T-cell (primary cell): ENCODE results near the gene KRTAP5-3. TPM values are rescaled to one million over a fixed set of nuclear protein-coding genes. Genes with fewer than 3 reads are reported as not detected.

ENCODE experiments used
- ATAC-seq, 4 experiments: fragments of 200-7000 bp in 3 of 4; fragments of 150-1000 bp in 1 of 4; cut with Tn5 transposase; replicated peaks in 1 of 4; 1 replicate in 3 of 4; 2 replicates in 1 of 4; pipeline ENCODE4 v1.10.0; 2021; ENCODE audit warnings: moderate library complexity in 3 of 4, mild to moderate bottlenecking in 2 of 4, moderate number of reproducible peaks in 1 of 4
- CTCF ChIA-PET, 2 donors: fragments of 300-600 bp; sonication (Branson Sonifier 250); formaldehyde crosslinking; loops; one replicate each; lab custom pipeline; 2022; ENCODE audit warnings: antibody characterized with exemption in 2 of 2; lab: Charles Lee
- POLR2A ChIA-PET, 2 donors: fragments of 300-600 bp; sonication (Branson Sonifier 250); formaldehyde crosslinking; loops; one replicate each; lab custom pipeline; 2022; ENCODE audit warnings: antibody characterized with exemption in 2 of 2; lab: Charles Lee
- DNase-seq, 35 experiments: peaks; one replicate each; pipeline versions ENCODE4 v3.0.0 to v3.0.0-alpha.2; 2013 to 2023
- H3K27ac ChIP-seq: one replicate; pipeline ENCODE4 v1.5.1; 2013; ENCODE audit warnings: low read length
- H3K27me3 ChIP-seq, 2 experiments: replicated peaks in 1 of 2; 1 replicate in 1 of 2; 2 replicates in 1 of 2; pipeline versions ENCODE4 v1.6.1 to v1.7.0; 2013; ENCODE audit warnings: low read length in 1 of 2, mixed read lengths in 1 of 2; ENCODE audit not compliant: control insufficient read depth in 2 of 2, insufficient read depth in 2 of 2; ENCODE audit errors: extremely low read depth in 1 of 2
- H3K36me3 ChIP-seq, 2 donors: 1 replicate in 1 of 2; 2 replicates in 1 of 2; pipeline versions ENCODE4 v1.6.1 to v1.7.0; 2013; ENCODE audit warnings: low read length in 1 of 2; ENCODE audit not compliant: control insufficient read depth in 2 of 2, insufficient read depth in 1 of 2; ENCODE audit errors: extremely low read depth in 1 of 2
- H3K4me1 ChIP-seq, 2 experiments: 1 replicate in 1 of 2; 2 replicates in 1 of 2; pipeline versions ENCODE4 v1.6.1 to v1.7.0; 2013; ENCODE audit warnings: low read length in 2 of 2, mixed read lengths in 1 of 2; ENCODE audit not compliant: insufficient read depth in 2 of 2, control insufficient read depth in 1 of 2; ENCODE audit errors: extremely low read depth in 1 of 2
- H3K4me3 ChIP-seq, 2 donors: 1 replicate in 1 of 2; 2 replicates in 1 of 2; pipeline versions ENCODE4 v1.5.1 to v1.7.0; 2013; ENCODE audit warnings: mild to moderate bottlenecking in 2 of 2, low read length in 1 of 2, moderate library complexity in 1 of 2; ENCODE audit not compliant: control insufficient read depth in 1 of 2; ENCODE audit errors: extremely low read depth in 1 of 2
- H3K9me3 ChIP-seq: 2 replicates; pipeline ENCODE4 v1.7.0; 2013
- H3K27ac Mint-ChIP-seq, 2 donors: one replicate each; pipeline ENCODE4 v1.8.0; 2020 to 2021; ENCODE audit warnings: mild to moderate bottlenecking in 2 of 2, mixed read lengths in 2 of 2
- H3K27me3 Mint-ChIP-seq, 2 donors: one replicate each; pipeline ENCODE4 v1.8.0; 2021 to 2022; ENCODE audit warnings: mixed read lengths in 2 of 2
- H3K36me3 Mint-ChIP-seq: one replicate; pipeline ENCODE4 v1.8.0; 2021; ENCODE audit warnings: mixed read lengths
- H3K4me1 Mint-ChIP-seq, 3 donors: one replicate each; pipeline ENCODE4 v1.8.0; 2020 to 2022; ENCODE audit warnings: mixed read lengths in 3 of 3, mild to moderate bottlenecking in 1 of 3
- H3K4me3 Mint-ChIP-seq, 3 donors: one replicate each; pipeline ENCODE4 v1.8.0; 2020 to 2022; ENCODE audit warnings: mild to moderate bottlenecking in 3 of 3, mixed read lengths in 3 of 3, moderate library complexity in 3 of 3
- H3K9me3 Mint-ChIP-seq, 3 donors: one replicate each; pipeline ENCODE4 v1.8.0; 2020 to 2022; ENCODE audit warnings: mixed read lengths in 3 of 3
- WGBS: methylation state at CpG from one replicate; pipeline ENCODE4 v1.1.5; 2013; ENCODE audit warnings: missing lambda C conversion rate; ENCODE audit not compliant: insufficient coverage; 5-methylcytosine and 5-hydroxymethylcytosine counted together
- total RNA-seq, 35 experiments: library from RNA in 6 of 35; stranded (reverse) in 6 of 35; fragments of 120-200 nt in 1 of 35; gene quantifications; one replicate each; pipeline versions ENCODE4 v1.2.1 to v1.2.4 and lab custom pipeline; 2013 to 2026

The KRTAP5-3 gene
- total RNA-seq, 5 donors from 2014 or later (not counting 1 experiment from before 2014, with no cell fraction given) = not detected

GRCh38 chr11:1653541-1654387 lies 45.5 kb upstream of the KRTAP5-3 start:
- peaks cover 0 to 2% (median 0%) of the 10 kb centered on the region in 3 donors for H3K4me1 Mint-ChIP-seq
- H3K36me3 Mint-ChIP-seq = no peaks in the 10 kb centered on the region
- Histone ChIP-seq H3K27me3 (peaks cover 0 to 64% of the 10 kb centered on the region in 2 experiments), H3K9me3 (no peaks in the 10 kb centered on the region), H3K4me1 (peaks cover under 1 to 7% of the 10 kb centered on the region in 2 experiments), H3K27ac (no peak overlapping the region), H3K4me3 (no peak overlapping the region), H3K36me3 (no peaks in the 10 kb centered on the region)
- ChIA-PET POLR2A (no interaction called here), CTCF (interaction anchor here (1.0 to 2.1 kb wide), 8 partner anchors 25 to 499 kb away, joined by 3 to 25 read pairs (median 6); partner anchors contain the start of gene SYT8 (in 1 of the 2))
- no peak overlapping the region for H3K27ac Mint-ChIP-seq
- ATAC-seq (no peak), DNase-seq (no peak)
- H3K4me3 Mint-ChIP-seq = no peak overlapping the region
- H3K27me3 Mint-ChIP-seq = peaks cover 7 to 39% of the 10 kb centered on the region in 2 donors
- WGBS = 86% methylated on average over 10 of the region's 14 CpGs
- H3K9me3 Mint-ChIP-seq = no peaks in the 10 kb centered on the region

GRCh38 chr11:1652771-1653540 lies 44.7 kb upstream of the KRTAP5-3 start:
- H3K9me3 ChIP-seq = no peaks in the 10 kb centered on the region
- Mint-ChIP-seq H3K27me3 (peaks cover 7 to 33% of the 10 kb centered on the region in 2 donors), H3K4me3 (no peak overlapping the region), H3K27ac (no peak overlapping the region), H3K9me3 (no peaks in the 10 kb centered on the region), H3K4me1 (no peaks in the 10 kb centered on the region), H3K36me3 (no peaks in the 10 kb centered on the region)
- peaks cover 0 to 4% of the 10 kb centered on the region in 2 experiments for H3K4me1 ChIP-seq
- POLR2A ChIA-PET = no interaction called here
- peak; percentile 84 to 92 (median 87) for ATAC-seq
- 39% methylated on average over 28 of the region's 34 CpGs for WGBS
- DNase-seq = peak; percentile 34 to 84 (median 69)
- no peak overlapping the region for H3K4me3 ChIP-seq
- H3K36me3 ChIP-seq = no peaks in the 10 kb centered on the region
- CTCF ChIA-PET = interaction anchor here (0.5 to 2.1 kb wide), 18 partner anchors 20 to 1219 kb away, joined by 3 to 25 read pairs (median 4); partner anchors contain the start of gene SYT8 (in 1 of the 2)
- no peak overlapping the region for H3K27ac ChIP-seq
- H3K27me3 ChIP-seq = peaks cover 0 to 64% of the 10 kb centered on the region in 2 experiments

- H3K9me3 Mint-ChIP-seq = no peaks in the 10 kb centered on the region
- Histone ChIP-seq H3K27me3 (peaks cover 0 to 58% of the 10 kb centered on the region in 2 experiments), H3K4me1 (peaks cover 0 to 4% of the 10 kb centered on the region in 2 experiments), H3K27ac (no peak overlapping the region), H3K36me3 (no peaks in the 10 kb centered on the region), H3K9me3 (no peaks in the 10 kb centered on the region), H3K4me3 (no peak overlapping the region)
- POLR2A ChIA-PET = no interaction called here
- no peak overlapping the region for H3K27ac Mint-ChIP-seq
- no peak overlapping the region for H3K4me3 Mint-ChIP-seq
- 55% methylated on average over 20 of the region's 20 CpGs for WGBS
- H3K36me3 Mint-ChIP-seq = no peaks in the 10 kb centered on the region
- DNase-seq (no peak), ATAC-seq (peak in 1 of 4 experiments; percentile 29)
- H3K27me3 Mint-ChIP-seq = peaks cover 7 to 30% of the 10 kb centered on the region in 2 donors
- CTCF ChIA-PET = interaction anchor here (0.5 to 2.1 kb wide), 16 partner anchors 21 to 500 kb away, joined by 3 to 25 read pairs (median 4); partner anchors contain the start of gene SYT8 (in 1 of the 2)
- H3K4me1 Mint-ChIP-seq = no peaks in the 10 kb centered on the region
Measured at GRCh38 chr11:1652442-1652770, 44.1 kb upstream of the KRTAP5-3 start.

- no peak overlapping the region for H3K4me3 Mint-ChIP-seq
- Histone ChIP-seq H3K27ac (no peak overlapping the region), H3K4me1 (peaks cover 0 to 4% of the 10 kb centered on the region in 2 experiments), H3K9me3 (no peaks in the 10 kb centered on the region), H3K4me3 (no peak overlapping the region), H3K36me3 (no peaks in the 10 kb centered on the region), H3K27me3 (peaks cover 0 to 54% of the 10 kb centered on the region in 2 experiments)
- no peak for DNase-seq
- no peak for ATAC-seq
- no peak overlapping the region for H3K27ac Mint-ChIP-seq
- ChIA-PET POLR2A (no interaction called here), CTCF (interaction anchor here (0.5 to 2.1 kb wide), 16 partner anchors 27 to 500 kb away, joined by 3 to 25 read pairs (median 4); partner anchors contain the start of gene SYT8 (in 1 of the 2))
- no peaks in the 10 kb centered on the region for H3K9me3 Mint-ChIP-seq
- H3K36me3 Mint-ChIP-seq = no peaks in the 10 kb centered on the region
- no peaks in the 10 kb centered on the region for H3K4me1 Mint-ChIP-seq
- WGBS = 76% methylated on average over 19 of the region's 19 CpGs
- H3K27me3 Mint-ChIP-seq = peaks cover 7 to 29% of the 10 kb centered on the region in 2 donors
Measured at GRCh38 chr11:1652026-1652425, 43.8 kb upstream of the KRTAP5-3 start.

- Mint-ChIP-seq H3K4me1 (no peaks in the 10 kb centered on the region), H3K9me3 (no peaks in the 10 kb centered on the region), H3K27ac (no peak overlapping the region), H3K36me3 (no peaks in the 10 kb centered on the region), H3K4me3 (no peak overlapping the region), H3K27me3 (peaks cover 7 to 24% of the 10 kb centered on the region in 2 donors)
- Histone ChIP-seq H3K27ac (no peak overlapping the region), H3K9me3 (no peaks in the 10 kb centered on the region), H3K4me1 (peaks cover 0 to 4% of the 10 kb centered on the region in 2 experiments), H3K27me3 (peaks cover 0 to 54% of the 10 kb centered on the region in 2 experiments), H3K36me3 (no peaks in the 10 kb centered on the region), H3K4me3 (no peak overlapping the region)
- DNase-seq (no peak), ATAC-seq (no peak)
- ChIA-PET CTCF (interaction anchor here (1.3 to 2.1 kb wide), 2 partner anchors 42 to 501 kb away, joined by 4 to 25 read pairs; no protein-coding TSS in a partner anchor), POLR2A (no interaction called here)
- WGBS = 72% methylated on average over 5 of the region's 7 CpGs
Measured at GRCh38 chr11:1651411-1651980, 43.2 kb upstream of the KRTAP5-3 start.

- ChIA-PET CTCF (interaction anchor here (0.9 to 1.3 kb wide), 2 partner anchors 43 to 174 kb away, joined by 3 to 4 read pairs; no protein-coding TSS in a partner anchor), POLR2A (no interaction called here)
- peaks cover 7 to 20% of the 10 kb centered on the region in 2 donors for H3K27me3 Mint-ChIP-seq
- WGBS = 69% methylated on average over 4 of the region's 5 CpGs
- H3K4me3 Mint-ChIP-seq = no peak overlapping the region
- no peaks in the 10 kb centered on the region for H3K4me1 Mint-ChIP-seq
- no peak overlapping the region for H3K27ac ChIP-seq
- no peaks in the 10 kb centered on the region for H3K9me3 ChIP-seq
- H3K4me3 ChIP-seq = no peak overlapping the region
- DNase-seq (no peak), ATAC-seq (no peak)
- H3K9me3 Mint-ChIP-seq = no peaks in the 10 kb centered on the region
- H3K36me3 ChIP-seq = no peaks in the 10 kb centered on the region
- H3K27ac Mint-ChIP-seq = no peak overlapping the region
- H3K36me3 Mint-ChIP-seq = no peaks in the 10 kb centered on the region
- H3K4me1 ChIP-seq = peaks cover 0 to 4% of the 10 kb centered on the region in 2 experiments
- H3K27me3 ChIP-seq = peaks cover 0 to 49% of the 10 kb centered on the region in 2 experiments
Measured at GRCh38 chr11:1650918-1651262, 42.6 kb upstream of the KRTAP5-3 start.
